Fibroblast of gingiva (primary cell): Measurements from ENCODE around the gene RPS6KB2.

Experiments
- DNase-seq: peaks from one replicate; pipeline ENCODE4 v3.0.0-alpha.2; 2011; ENCODE audit warnings: low read depth

Gene RPS6KB2

GRCh38 chr11:67429722-67430121 lies 1.4 kb downstream of the RPS6KB2 start:
- no peak for DNase-seq

GRCh38 chr11:67431346-67432249 lies 3.3 kb downstream of the RPS6KB2 start:
- DNase-seq = no peak

DNA sequence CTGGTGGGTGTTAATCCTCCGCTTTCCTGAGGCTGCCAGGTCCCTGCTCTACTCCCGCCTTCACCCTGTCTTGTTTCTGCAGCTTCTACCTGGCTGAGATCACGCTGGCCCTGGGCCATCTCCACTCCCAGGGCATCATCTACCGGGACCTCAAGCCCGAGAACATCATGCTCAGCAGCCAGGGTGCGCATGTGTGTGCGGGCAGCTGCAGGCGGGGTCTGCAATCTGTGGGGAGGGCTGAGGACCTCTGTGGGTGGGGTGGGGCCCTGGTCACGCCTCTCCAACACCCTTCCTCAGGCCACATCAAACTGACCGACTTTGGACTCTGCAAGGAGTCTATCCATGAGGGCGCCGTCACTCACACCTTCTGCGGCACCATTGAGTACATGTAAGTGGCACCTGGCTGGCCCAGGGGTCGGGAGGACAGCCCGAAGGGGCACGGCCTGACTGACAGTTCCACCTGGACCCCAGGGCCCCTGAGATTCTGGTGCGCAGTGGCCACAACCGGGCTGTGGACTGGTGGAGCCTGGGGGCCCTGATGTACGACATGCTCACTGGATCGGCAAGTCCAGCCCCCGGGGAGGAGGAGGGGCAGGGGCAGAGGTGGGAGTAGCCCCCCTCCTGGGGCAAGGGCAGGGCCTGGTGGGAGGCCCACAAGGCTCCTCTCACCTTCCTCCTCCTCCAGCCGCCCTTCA lies 4.5 kb downstream of the RPS6KB2 start:
- no peak for DNase-seq

- DNase-seq = no peak
Measured at GRCh38 chr11:67433536-67434394, 5.5 kb downstream of the RPS6KB2 start.

GRCh38 chr11:67434395-67434881 lies 6.1 kb downstream of the RPS6KB2 start:
- no peak for DNase-seq

- no peak for DNase-seq
Measured at GRCh38 chr11:67435031-67435726, 6.9 kb downstream of the RPS6KB2 start.

GRCh38 chr11:67435727-67436458 lies 7.6 kb downstream of the RPS6KB2 start:
- no peak for DNase-seq

DNA sequence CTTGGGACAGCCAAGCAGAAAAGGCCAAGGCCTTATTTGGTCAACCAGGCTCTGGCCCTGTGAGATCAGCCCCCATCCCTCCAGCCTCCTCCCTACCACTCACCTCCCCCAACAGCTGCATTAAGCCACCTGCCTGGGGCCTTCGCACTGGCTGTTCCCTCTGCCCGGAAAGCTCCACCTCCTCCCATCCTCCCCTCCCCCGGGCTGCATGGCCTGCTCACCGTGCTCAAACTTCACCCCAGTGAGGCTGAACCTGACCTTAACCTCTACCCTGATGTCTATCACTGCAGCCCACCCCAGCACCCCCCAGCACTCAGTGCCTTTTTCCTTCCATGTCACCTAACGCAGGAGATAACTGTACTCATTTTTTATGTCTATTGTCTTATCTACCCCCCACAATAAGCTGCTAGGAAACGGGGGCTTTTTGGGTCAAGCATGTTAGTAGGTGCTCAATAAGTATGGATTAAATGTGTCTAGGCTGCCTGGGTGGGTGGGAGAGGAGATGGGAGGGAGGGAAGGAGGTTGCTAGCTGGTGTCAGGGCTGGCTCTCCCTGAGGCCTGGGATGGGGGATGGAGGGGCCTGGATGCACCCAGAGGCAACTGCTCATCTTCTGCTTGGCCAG lies 8.3 kb downstream of the RPS6KB2 start:
- no peak for DNase-seq

DNA sequence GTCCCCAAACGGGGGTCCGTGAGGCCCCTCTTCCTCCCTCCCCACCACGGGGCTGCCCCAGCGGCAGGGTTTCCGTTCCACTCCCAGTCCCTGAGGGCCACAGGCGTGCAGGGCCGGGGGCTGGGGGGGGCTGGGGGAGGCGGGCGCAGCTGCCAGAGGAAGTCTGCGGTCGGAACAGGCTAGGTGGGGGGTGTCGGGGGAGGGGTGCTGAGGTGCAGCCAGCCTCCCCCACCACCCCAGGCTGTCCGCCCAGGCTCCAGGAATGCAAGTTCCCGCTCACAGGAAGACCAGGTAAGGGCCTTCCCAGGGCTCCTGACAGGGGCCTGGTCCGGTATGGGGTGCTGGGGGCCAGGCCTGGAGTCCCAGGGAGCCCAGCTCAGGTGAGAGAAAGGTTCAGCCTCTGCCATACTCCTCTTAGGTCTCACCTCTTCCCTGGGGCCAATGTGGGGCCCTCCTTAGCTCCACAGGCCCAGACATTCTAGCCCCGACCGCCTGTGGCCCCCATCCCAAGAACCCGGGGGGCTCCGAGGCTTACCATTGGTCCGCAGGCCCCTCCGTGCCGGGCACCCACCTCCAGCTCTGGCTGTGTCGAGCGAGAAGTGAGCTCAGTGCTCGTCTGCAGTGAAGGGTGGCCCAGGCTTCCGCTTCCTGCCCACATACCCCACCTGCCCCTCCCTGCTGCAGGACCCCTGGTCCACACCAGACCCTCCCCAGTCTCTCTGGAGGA lies 9.0 kb downstream of the RPS6KB2 start, which contains the start of gene PTPRCAP:
Gene PTPRCAP (minus strand): TSS at position 601 of the 727 bp plus-strand sequence. CDS start 63 bp downstream, at position 538.
- DNase-seq = no peak

DNA sequence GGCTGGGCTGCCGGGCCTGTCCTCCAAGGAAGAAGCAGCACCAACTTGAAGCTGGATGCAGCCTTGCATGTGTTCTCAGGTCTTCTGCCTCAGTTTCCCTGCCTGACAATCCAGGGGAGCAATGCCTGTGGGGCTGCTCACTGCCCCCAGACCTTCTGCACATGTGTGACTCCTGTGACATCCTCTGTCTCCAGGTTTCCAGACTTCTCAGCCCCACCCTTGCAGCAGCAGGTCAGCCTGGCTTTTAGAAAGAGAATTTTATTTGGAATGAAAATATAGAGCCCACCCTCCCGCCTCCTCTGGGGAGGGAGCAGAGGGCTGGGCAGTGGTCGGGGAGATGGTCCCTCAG lies 9.5 kb downstream of the RPS6KB2 start:
- DNase-seq = no peak

GRCh38 chr11:67438158-67438902 lies 10.0 kb downstream of the RPS6KB2 start:
- DNase-seq = no peak

- DNase-seq = peak; percentile 31
Measured at GRCh38 chr11:67439321-67440228, 11.3 kb downstream of the RPS6KB2 start.

- DNase-seq = no peak
Measured at GRCh38 chr11:67440229-67441097, 12.2 kb downstream of the RPS6KB2 start.

GRCh38 chr11:67441098-67441563 lies 12.8 kb downstream of the RPS6KB2 start:
- no peak for DNase-seq

- DNase-seq = no peak
Measured at GRCh38 chr11:67441731-67442351, 13.5 kb downstream of the RPS6KB2 start.
